HepG2 (cell line): Measurements from ENCODE around the gene LLGL2. TPM values are rescaled to one million over a fixed set of nuclear protein-coding genes. Genes with fewer than 3 reads are reported as not detected.

ENCODE experiments used
- ESRRA ChIP-seq: sonication (generic); formaldehyde crosslinking; IDR thresholded peaks from 2 replicates; pipeline ENCODE4 v1.5.1; 2020; ENCODE audit warnings: mild to moderate bottlenecking, low read depth, missing genetic modification reagents
- FOXP1 ChIP-seq, 2 experiments: fragments of 450-650 bp in 1 of 2; IDR thresholded peaks; 2 replicates each; pipeline ENCODE4 v1.6.1; 2017 to 2018; ENCODE audit warnings: antibody characterized with exemption in 1 of 2
- HNRNPLL ChIP-seq: fragments of 200-400 bp; formaldehyde crosslinking; IDR thresholded peaks from 2 replicates; pipeline ENCODE4 v1.6.1; 2017; ENCODE audit warnings: mild to moderate bottlenecking, low read depth, low read length; ENCODE audit not compliant: poor library complexity, severe bottlenecking
- KAT8 ChIP-seq: IDR thresholded peaks from 2 replicates; pipeline ENCODE4 v1.6.1; 2016; ENCODE audit warnings: missing genetic modification reagents, missing compliant biosample characterization
- MBNL3 ChIP-seq: fragments of 250-450 bp; sonication (Bioruptor Pico); conservative IDR thresholded peaks from 2 replicates; pipeline ENCODE4 v1.8.0; 2022; ENCODE audit warnings: mild to moderate bottlenecking, inconsistent platforms
- NR2F1 ChIP-seq, 2 experiments: fragments of 450-650 bp in 1 of 2; formaldehyde crosslinking in 1 of 2; IDR thresholded peaks; 2 replicates each; pipeline versions ENCODE4 v1.5.0 to v1.6.1; 2016 to 2020; ENCODE audit warnings: mild to moderate bottlenecking in 1 of 2, missing compliant biosample characterization in 1 of 2, missing genetic modification reagents in 1 of 2, moderate library complexity in 1 of 2
- SETDB1 ChIP-seq: sonication (generic); formaldehyde crosslinking; IDR thresholded peaks from 2 replicates; pipeline ENCODE4 v1.5.1; 2020; ENCODE audit warnings: missing genetic modification reagents, mild to moderate bottlenecking, borderline replicate concordance
- TBX3 ChIP-seq: fragments of 450-650 bp; IDR thresholded peaks from 2 replicates; pipeline ENCODE4 v1.6.1; 2017; ENCODE audit warnings: antibody characterized with exemption, mild to moderate bottlenecking, inconsistent platforms, borderline replicate concordance
- ZFP37 ChIP-seq: sonication (generic); formaldehyde crosslinking; IDR thresholded peaks from 2 replicates; pipeline ENCODE4 v1.4.0; 2020; ENCODE audit warnings: missing genetic modification reagents, borderline replicate concordance
- polyA plus RNA-seq, 8 experiments: library from polyadenylated mRNA; depleted of rRNA in 3 of 8; stranded (reverse) in 7 of 8; unstranded in 1 of 8; fragments of >200 nt; fragmentation: Illumina TruSeq in 4 of 8; extraction: Trizol in 4 of 8; gene quantifications; 2 replicates each; pipeline versions ENCODE4 v1.2.1 to v1.2.3, GENCODE V29; 2011 to 2016; ENCODE audit warnings: low read depth in 4 of 8, missing spikeins in 1 of 8, mixed read lengths in 1 of 8; ENCODE audit not compliant: insufficient read depth in 1 of 8
- total RNA-seq, 5 experiments: library from RNA; depleted of rRNA; stranded (reverse); fragments of >200 nt; fragmentation: Illumina TruSeq; extraction: Trizol; gene quantifications; 2 replicates each; pipeline ENCODE4 v1.2.3, GENCODE V29; 2016; ENCODE audit warnings: low read depth in 1 of 5
- TF ChIP-seq, protein P1 (sequence below): sonication (generic); formaldehyde crosslinking; IDR thresholded peaks from 2 replicates; pipeline ENCODE4 v1.8.0; 2022; ENCODE audit warnings: mild to moderate bottlenecking, missing genetic modification reagents; ENCODE audit not compliant: insufficient replicate concordance
- TF ChIP-seq, protein P2 (sequence below): sonication (generic); formaldehyde crosslinking; IDR thresholded peaks from one replicate; pipeline ENCODE4 v1.5.1; 2020; ENCODE audit warnings: mild to moderate bottlenecking, missing genetic modification reagents; ENCODE audit errors: not compliant biosample characterization
- TF ChIP-seq, protein P3 (sequence below): IDR thresholded peaks from 2 replicates; pipeline ENCODE4 v1.6.1; 2016; ENCODE audit warnings: mild to moderate bottlenecking, missing biosample characterization, missing genetic modification reagents
- TF ChIP-seq, protein P4 (sequence below): sonication (generic); formaldehyde crosslinking; conservative IDR thresholded peaks from 2 replicates; pipeline ENCODE4 v1.8.0; 2022; ENCODE audit warnings: low read depth, missing genetic modification reagents
- TF ChIP-seq, protein P5 (sequence below): sonication (generic); formaldehyde crosslinking; IDR thresholded peaks from 2 replicates; pipeline ENCODE4 v1.4.0; 2020; ENCODE audit warnings: missing genetic modification reagents, borderline replicate concordance

The LLGL2 gene
- total and polyA plus RNA-seq, 2 of the 13 experiments (the other 11 are each of a cell fraction or from before 2014, with no cell fraction given): 83.0 to 86.7 TPM

DNA sequence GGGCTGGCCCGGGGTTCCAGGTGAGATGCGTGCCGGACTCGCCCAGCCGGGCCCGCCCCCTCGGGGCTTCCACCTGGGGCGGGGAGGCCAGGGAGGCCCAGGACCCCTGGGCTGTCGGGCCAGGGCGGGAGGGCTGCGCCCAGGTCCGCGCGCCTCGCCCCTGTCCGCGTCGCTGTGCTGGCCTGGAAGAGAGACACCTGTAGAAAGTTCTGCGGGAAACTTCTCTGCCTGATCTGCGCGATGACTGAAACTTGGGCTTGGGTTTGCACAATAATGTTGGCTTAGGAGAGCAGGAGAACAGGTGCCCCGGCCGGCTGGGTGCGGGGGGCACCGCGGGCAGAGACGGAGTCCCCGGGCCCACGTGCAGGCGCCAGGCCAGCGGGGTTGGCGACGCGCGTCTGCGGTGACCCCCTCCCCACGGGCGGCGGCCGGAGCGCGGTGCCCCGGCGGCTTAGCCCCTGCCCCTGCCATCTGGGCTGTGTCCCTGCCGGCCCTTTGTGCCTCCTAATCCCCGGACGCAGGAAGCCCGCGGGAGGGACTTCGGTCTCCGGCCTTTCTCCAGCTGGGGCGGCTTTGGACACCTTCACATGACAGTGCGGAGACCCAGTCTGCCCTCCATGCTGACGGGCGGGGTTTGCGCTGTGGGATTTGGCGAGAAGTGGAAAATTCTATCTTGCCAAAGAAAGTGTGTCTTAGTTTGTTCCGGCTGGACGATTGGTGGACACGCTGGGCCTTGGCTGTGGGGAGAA, 483 bp downstream of the LLGL2 start (continued):
- no peak for TF ChIP-seq ZFP37 (CRISPR knock-in tag)
- no peak for TF ChIP-seq MBNL3
- no peak for TF ChIP-seq FOXP1 (IDR thresholded peaks at IDR 0.05)
- no peak for TF ChIP-seq FOXP1 (CRISPR knock-in tag; IDR thresholded peaks at IDR 0.05)
- TF ChIP-seq SETDB1: no peak
- peak; percentile 63 for TF ChIP-seq HNRNPLL
- TF ChIP-seq, protein P1, sequence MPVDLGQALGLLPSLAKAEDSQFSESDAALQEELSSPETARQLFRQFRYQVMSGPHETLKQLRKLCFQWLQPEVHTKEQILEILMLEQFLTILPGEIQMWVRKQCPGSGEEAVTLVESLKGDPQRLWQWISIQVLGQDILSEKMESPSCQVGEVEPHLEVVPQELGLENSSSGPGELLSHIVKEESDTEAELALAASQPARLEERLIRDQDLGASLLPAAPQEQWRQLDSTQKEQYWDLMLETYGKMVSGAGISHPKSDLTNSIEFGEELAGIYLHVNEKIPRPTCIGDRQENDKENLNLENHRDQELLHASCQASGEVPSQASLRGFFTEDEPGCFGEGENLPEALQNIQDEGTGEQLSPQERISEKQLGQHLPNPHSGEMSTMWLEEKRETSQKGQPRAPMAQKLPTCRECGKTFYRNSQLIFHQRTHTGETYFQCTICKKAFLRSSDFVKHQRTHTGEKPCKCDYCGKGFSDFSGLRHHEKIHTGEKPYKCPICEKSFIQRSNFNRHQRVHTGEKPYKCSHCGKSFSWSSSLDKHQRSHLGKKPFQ (CRISPR knock-in tag): peak; percentile 63
- no peak for TF ChIP-seq NR2F1 (CRISPR knock-in tag; IDR thresholded peaks at IDR 0.05)
- TF ChIP-seq, protein P2, sequence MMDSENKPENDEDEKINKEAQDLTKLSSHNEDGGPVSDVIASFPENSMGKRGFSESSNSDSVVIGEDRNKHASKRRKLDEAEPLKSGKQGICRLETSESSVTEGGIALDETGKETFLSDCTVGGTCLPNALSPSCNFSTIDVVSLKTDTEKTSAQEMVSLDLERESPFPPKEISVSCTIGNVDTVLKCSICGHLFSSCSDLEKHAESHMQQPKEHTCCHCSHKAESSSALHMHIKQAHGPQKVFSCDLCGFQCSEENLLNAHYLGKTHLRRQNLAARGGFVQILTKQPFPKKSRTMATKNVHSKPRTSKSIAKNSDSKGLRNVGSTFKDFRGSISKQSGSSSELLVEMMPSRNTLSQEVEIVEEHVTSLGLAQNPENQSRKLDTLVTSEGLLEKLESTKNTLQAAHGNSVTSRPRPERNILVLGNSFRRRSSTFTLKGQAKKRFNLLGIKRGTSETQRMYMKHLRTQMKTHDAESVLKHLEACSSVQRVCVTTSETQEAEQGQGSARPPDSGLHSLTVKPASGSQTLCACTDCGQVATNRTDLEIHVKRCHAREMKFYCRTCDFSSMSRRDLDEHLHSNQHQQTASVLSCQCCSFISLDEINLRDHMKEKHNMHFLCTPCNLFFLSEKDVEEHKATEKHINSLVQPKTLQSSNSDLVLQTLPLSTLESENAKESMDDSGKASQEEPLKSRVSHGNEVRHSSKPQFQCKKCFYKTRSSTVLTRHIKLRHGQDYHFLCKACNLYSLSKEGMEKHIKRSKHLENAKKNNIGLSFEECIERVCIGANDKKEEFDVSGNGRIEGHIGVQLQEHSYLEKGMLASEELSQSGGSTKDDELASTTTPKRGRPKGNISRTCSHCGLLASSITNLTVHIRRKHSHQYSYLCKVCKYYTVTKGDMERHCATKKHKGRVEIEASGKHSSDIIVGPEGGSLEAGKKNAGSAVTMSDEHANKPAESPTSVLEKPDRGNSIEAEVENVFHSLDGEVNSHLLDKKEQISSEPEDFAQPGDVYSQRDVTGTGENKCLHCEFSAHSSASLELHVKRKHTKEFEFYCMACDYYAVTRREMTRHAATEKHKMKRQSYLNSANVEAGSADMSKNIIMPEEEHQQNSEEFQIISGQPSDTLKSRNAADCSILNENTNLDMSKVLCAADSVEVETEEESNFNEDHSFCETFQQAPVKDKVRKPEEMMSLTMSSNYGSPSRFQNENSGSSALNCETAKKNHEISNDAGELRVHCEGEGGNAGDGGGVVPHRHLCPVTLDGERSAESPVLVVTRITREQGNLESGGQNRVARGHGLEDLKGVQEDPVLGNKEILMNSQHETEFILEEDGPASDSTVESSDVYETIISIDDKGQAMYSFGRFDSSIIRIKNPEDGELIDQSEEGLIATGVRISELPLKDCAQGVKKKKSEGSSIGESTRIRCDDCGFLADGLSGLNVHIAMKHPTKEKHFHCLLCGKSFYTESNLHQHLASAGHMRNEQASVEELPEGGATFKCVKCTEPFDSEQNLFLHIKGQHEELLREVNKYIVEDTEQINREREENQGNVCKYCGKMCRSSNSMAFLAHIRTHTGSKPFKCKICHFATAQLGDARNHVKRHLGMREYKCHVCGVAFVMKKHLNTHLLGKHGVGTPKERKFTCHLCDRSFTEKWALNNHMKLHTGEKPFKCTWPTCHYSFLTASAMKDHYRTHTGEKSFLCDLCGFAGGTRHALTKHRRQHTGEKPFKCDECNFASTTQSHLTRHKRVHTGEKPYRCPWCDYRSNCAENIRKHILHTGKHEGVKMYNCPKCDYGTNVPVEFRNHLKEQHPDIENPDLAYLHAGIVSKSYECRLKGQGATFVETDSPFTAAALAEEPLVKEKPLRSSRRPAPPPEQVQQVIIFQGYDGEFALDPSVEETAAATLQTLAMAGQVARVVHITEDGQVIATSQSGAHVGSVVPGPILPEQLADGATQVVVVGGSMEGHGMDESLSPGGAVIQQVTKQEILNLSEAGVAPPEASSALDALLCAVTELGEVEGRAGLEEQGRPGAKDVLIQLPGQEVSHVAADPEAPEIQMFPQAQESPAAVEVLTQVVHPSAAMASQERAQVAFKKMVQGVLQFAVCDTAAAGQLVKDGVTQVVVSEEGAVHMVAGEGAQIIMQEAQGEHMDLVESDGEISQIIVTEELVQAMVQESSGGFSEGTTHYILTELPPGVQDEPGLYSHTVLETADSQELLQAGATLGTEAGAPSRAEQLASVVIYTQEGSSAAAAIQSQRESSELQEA (CRISPR knock-in tag): peak; percentile 85
- TF ChIP-seq, protein P3, sequence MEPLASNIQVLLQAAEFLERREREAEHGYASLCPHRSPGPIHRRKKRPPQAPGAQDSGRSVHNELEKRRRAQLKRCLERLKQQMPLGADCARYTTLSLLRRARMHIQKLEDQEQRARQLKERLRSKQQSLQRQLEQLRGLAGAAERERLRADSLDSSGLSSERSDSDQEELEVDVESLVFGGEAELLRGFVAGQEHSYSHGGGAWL (CRISPR knock-in tag): peak; percentile 77; the same call in 1 of the 2 replicates
- no peak for TF ChIP-seq TBX3
- TF ChIP-seq, protein P4, sequence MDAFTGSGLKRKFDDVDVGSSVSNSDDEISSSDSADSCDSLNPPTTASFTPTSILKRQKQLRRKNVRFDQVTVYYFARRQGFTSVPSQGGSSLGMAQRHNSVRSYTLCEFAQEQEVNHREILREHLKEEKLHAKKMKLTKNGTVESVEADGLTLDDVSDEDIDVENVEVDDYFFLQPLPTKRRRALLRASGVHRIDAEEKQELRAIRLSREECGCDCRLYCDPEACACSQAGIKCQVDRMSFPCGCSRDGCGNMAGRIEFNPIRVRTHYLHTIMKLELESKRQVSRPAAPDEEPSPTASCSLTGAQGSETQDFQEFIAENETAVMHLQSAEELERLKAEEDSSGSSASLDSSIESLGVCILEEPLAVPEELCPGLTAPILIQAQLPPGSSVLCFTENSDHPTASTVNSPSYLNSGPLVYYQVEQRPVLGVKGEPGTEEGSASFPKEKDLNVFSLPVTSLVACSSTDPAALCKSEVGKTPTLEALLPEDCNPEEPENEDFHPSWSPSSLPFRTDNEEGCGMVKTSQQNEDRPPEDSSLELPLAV (CRISPR knock-in tag): no peak
- TF ChIP-seq, protein P5, sequence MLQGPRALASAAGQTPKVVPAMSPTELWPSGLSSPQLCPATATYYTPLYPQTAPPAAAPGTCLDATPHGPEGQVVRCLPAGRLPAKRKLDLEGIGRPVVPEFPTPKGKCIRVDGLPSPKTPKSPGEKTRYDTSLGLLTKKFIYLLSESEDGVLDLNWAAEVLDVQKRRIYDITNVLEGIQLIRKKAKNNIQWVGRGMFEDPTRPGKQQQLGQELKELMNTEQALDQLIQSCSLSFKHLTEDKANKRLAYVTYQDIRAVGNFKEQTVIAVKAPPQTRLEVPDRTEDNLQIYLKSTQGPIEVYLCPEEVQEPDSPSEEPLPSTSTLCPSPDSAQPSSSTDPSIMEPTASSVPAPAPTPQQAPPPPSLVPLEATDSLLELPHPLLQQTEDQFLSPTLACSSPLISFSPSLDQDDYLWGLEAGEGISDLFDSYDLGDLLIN (CRISPR knock-in tag): no peak
- TF ChIP-seq ESRRA (CRISPR knock-in tag): 0 out of 2 replicates have a peak, but pooled peaks have one; percentile 42
- TF ChIP-seq KAT8: peak; percentile 28; the same call in 1 of the 2 replicates
